GM18951 (cell line): ENCODE measurements around the gene ABTB2.
"Not testable (repeated sequence)": the region's sequence is repeated elsewhere in the genome, so short reads cannot be mapped to it uniquely, and the experiment has no call there.

Experiments used
- POLR2A ChIP-seq: IDR thresholded peaks from 4 replicates; pipeline ENCODE4 v1.6.1; 2011; ENCODE audit warnings: mild to moderate bottlenecking; ENCODE audit not compliant: insufficient read length, insufficient read depth; ENCODE audit errors: extremely low read depth
- in situ Hi-C: fragments of 300-500 bp; cut with MboI; formaldehyde crosslinking; loops from one replicate; pipeline ENCODE4 v1.12.0; 2022; ENCODE audit warnings: low sequenced_read_pairs, mixed read lengths, inconsistent platforms; ENCODE audit not compliant: unreplicated experiment

Gene ABTB2

GRCh38 chr11:34235189-34235588 lies 122.6 kb downstream of the ABTB2 start:
- no peak for TF ChIP-seq POLR2A
- in situ Hi-C loops: no loop called here

DNA sequence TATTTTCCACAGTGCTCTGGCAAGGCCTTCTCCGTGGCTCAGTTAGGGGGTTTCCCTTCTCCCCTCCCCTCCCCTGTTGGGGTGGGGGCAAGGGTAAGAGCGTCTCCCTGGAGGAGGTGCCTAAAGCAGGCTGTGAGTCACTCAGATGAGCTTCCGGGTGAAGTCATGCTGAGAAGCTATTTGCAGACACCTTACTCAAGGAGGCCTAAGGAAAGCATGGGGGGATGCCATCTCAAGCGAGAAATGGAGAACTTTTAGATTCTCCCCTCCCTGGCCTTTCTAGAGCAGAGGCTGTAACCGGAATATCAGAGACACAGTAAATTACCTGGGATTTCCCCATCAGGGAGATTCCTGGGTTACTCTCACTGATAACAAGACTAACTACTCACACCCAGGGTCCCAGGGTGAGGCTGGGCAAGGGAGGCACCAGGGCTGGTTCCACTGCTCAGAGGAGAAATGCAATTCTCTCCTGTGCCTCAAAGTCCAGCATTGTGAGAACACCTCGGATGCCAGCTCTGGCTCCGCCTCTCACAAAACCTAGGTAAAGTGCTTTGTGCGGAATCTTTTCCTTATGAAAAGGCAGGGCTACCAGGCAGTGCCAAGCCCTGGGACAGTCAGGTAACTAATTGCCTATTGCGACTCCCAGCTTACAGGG lies 123.6 kb downstream of the ABTB2 start:
- in situ Hi-C loops: no loop called here
- TF ChIP-seq POLR2A: no peak

DNA sequence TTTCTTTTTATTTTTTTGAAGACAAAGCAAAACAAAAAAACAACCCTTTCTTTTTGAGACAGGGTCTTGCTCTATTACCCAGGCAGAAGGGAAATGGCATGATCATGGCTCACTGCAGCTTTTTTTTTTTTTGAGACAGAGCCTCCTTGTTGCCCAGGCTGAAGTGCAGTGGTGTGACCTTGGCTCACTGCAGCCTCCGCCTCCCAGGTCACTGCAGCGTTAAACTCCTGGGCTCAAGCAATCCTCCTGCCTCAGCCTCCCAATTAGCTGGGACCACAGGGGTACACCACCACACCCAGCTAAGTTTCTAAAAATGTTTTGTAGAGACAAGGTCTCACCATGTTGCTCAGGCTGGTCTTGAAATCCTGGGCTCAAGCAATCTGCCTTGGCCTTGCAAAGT lies 124.6 kb downstream of the ABTB2 start:
- in situ Hi-C loops: no loop called here
- no peak for TF ChIP-seq POLR2A

DNA sequence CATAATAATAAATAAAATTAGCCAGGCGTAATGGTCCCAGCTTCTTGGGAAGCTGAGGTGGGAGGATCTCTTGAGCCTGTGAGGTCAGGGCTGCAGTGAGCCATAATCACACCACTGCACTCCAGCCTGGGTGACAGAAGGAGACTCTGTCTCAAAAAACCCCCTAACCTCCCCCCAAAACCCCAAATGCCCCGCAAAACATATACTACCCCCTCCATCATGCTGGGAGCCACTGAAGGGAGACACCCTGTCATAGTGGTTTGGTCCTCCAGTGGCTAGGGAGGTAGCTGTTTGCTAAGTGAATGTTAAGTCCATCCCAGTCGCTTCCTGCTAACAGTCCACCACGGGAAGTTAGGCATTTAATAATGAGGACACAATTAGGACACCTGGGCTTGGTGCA lies 125.0 kb downstream of the ABTB2 start:
- no peak for TF ChIP-seq POLR2A
- in situ Hi-C loops: no loop called here

DNA sequence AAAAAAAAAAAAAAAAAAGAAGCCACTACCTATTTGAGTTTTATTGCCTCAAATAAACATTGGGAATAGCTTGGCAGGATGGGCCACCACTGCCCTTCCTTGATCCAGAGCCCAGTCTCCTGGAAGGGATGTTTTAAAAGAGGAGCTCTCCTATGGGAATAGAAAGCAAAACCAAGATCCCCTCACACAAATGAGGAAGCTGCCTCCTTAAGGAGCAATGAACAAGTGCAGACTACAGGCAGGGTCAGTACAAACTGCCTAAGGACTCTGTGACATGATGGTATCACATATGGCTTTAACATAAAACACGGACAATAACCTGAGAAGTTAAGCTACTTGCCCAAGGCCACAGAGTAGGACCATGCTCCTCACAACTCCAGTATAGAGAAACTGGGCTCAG lies 131.6 kb downstream of the ABTB2 start:
- TF ChIP-seq POLR2A: no peak
- in situ Hi-C loops: no loop called here

DNA sequence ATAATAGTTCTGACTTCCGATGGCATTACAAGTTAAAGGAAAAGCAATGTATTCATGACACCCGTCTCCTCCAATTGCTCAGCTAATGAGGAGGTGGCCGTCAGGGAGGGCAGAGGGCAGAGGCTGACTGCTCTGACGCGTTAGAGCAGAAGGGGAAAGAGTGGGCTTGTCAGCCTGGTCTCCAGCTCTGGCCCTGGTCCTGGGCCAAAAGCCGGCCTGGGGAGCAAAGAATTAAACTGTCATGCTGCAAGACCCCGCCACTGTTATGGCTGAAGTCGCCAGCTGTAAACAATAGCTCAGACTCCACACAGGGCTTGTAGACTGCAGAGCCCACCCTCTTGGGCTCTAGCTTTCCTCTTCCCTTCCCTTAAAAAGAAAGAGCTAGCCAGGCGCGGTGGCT lies 132.7 kb downstream of the ABTB2 start:
- no peak for TF ChIP-seq POLR2A
- in situ Hi-C loops: no loop called here

DNA sequence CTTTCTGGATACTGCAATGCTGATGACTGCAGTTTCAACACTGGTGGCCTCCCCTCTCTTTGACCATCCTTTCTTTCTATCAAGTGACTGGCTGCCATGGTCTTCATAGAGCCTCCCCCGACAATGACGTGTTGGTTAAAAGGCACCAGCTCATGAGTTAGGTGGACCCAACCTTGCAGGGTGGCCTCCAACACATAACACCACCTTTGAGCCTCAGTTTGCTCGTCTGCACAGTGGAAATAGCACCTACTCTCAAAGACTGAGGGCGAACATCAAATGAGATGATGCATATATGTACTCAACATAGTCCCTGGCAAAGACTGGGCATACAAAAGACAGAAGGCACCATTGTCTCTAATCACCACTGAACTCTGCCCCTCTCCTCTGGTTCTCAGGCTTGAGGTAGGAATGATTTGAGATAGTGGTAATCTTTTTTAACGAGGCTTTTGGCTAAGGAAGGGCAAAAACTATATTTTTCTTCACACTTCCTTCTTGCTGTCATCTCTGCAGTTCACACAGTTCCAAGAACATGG lies 133.3 kb downstream of the ABTB2 start:
- TF ChIP-seq POLR2A: no peak
- in situ Hi-C loops: no loop called here

- no peak for TF ChIP-seq POLR2A
- in situ Hi-C loops: no loop called here
Measured at GRCh38 chr11:34223907-34224306, 133.9 kb downstream of the ABTB2 start.

- in situ Hi-C loops: no loop called here
Measured at GRCh38 chr11:34223021-34223813, 134.6 kb downstream of the ABTB2 start.

GRCh38 chr11:34222030-34222429 lies 135.8 kb downstream of the ABTB2 start:
- in situ Hi-C loops: no loop called here
- TF ChIP-seq POLR2A: no peak

More at GRCh38 chr11:34223021-34223813, 134.6 kb downstream of the ABTB2 start:
- TF ChIP-seq POLR2A: no peak

DNA sequence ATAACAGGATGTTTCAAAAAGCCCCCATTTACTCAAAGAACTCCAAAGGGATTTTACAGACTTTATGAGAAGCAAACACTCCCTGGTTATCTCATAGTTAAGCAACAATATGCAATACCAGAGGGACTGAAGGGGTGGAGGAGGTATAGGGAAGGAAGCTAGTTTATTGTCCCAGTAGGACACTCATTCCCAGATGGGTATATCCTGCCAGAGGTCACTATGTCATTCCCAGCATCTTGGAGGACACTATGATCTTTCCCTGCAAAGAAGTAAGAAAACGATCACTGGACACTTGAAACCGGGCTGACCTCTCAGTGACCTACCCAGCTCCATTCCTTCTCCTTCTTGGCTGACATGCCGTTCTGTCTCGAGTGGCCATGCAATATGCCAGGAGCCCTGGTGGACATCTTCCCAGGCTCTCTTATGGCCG lies 137.9 kb downstream of the ABTB2 start:
- TF ChIP-seq POLR2A: no peak
- in situ Hi-C loops: no loop called here

DNA sequence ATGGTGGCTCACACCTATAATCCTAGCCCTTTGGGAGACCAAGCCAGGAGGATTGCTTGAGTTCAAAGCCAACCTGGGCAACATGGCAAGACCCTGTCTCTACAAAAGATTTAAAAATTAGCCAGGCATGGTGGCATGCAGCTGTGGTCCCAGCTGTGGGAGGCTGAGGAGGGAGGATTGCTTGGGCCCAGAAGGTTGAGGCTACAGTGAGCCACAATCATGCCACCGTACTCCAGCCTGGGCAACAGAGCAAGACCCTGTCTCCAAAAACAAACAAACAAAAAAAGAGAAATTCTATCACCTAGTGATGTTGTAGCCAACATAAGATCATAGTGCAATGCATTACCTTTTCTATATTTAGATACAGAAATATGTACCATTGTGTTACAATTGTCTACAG lies 138.5 kb downstream of the ABTB2 start:
- in situ Hi-C loops: no loop called here
- no peak for TF ChIP-seq POLR2A

- in situ Hi-C loops: not testable (repeated sequence)
Measured at GRCh38 chr11:34218756-34219155, 139.1 kb downstream of the ABTB2 start.

GRCh38 chr11:34218067-34218466 lies 139.7 kb downstream of the ABTB2 start:
- no peak for TF ChIP-seq POLR2A
- in situ Hi-C loops: no loop called here

GRCh38 chr11:34216706-34217105 lies 141.1 kb downstream of the ABTB2 start:
- TF ChIP-seq POLR2A: no peak
- in situ Hi-C loops: no loop called here
